Activated CD4-positive, alpha-beta T cell treated with anti-CD3 and anti-CD28 coated beads, Interleukin-2, amount 50 U/mL, for 4 hours (primary cell): ENCODE data around the gene TBCCD1.

Source experiments
- DNase-seq, 2 experiments: peaks; one replicate each; pipeline ENCODE4 v3.0.0-alpha.2; 2020

Gene TBCCD1

DNA sequence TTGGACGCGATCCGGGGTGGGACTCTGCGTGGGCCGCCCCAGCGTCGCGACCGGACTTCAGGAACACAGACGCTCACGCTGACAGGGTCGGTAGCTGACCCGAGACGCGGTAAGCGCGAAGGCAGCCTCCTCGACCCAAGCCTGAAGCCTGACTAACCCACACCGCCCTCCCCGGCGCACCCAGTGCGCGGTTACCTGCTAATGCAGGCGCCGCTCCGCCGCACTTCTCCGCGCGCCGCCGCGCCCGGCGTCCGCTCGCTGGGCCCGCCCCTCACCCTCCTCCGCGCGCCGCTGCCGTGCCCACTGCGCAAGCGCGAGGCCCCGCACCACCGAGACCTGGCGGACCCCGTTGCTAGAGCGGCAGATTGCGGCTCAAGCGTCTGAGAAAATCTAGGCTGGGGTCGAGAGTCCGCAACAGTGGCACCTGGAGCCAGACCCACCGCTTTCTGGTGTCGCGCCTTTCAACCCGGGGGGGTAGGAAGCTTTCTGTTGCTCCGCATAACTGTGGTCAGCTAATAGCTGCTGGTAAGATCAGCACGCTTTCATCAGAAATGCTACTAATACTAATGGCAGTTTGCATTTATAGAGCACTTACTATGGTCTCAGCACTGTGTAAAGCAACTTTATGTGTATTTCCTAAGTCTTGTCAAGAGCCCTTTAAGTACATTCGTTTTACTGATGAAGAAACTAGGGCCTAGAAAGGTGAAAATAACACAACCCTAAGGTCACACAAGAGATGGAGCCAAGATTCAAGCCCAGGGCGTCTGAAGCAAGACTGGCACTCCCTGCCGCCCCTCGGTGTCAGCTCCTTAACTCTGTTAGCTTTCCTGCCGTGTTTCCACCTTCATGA is at the start of gene TBCCD1:
TBCCD1 (minus strand) TSS at position 268 of the 850 bp plus-strand sequence. CDS start 3,010 bp downstream, outside the sequence.
- peak; percentile 89 to 92 for DNase-seq

GRCh38 chr3:186616299-186616617 is 49.1 kb upstream of the TBCCD1 start:
- DNase-seq, result no peak

- peak; percentile 67 to 71 for DNase-seq
These were observed 47.7 kb upstream of the TBCCD1 start for GRCh38 chr3:186614597-186615483.

DNA sequence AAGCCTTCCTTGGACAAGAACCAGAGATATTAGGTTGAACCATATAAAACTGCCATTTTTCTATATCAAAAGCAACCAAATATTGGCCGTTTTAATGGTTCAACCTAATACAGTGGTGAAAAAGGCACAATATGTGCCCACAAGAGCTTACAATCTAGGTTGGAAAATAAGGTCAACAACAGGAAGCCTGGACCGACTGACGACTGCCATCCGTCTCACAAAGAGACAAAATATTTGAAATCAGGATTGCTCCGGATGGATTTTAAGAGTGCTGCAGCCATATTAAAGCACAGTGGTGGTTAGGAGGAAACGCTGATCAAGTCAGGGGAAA is 47.1 kb upstream of the TBCCD1 start:
- no peak for DNase-seq

DNA sequence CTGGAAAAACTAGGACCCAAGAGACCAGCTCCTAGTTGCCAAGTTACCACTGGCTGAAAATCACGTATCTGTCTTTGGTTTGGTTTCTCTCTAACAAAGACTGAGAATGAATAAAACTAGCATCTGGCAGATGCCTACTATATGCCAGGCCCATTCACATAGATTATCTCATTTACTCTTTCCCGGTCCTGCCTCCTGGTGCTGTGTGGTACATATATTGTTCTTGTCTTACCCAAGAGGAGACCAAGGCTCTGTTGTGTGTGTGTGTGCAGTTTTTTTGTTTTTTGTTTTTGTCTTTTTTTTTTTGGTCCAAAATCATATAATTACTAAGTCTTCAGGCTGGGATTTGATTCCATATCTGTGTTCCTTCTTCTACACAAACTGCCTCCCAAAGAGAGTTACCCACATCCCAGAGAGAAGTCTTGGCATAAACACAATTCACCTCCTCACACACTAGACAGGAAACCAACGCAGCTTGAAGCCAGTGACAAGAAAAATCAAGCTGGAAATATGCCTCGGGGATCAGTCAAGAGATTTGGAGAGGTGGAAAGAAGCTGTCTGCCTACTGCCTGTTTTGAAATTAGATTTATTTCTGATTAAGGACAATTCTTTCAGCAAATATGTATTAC is 46.6 kb upstream of the TBCCD1 start:
- DNase-seq, result no peak

DNA sequence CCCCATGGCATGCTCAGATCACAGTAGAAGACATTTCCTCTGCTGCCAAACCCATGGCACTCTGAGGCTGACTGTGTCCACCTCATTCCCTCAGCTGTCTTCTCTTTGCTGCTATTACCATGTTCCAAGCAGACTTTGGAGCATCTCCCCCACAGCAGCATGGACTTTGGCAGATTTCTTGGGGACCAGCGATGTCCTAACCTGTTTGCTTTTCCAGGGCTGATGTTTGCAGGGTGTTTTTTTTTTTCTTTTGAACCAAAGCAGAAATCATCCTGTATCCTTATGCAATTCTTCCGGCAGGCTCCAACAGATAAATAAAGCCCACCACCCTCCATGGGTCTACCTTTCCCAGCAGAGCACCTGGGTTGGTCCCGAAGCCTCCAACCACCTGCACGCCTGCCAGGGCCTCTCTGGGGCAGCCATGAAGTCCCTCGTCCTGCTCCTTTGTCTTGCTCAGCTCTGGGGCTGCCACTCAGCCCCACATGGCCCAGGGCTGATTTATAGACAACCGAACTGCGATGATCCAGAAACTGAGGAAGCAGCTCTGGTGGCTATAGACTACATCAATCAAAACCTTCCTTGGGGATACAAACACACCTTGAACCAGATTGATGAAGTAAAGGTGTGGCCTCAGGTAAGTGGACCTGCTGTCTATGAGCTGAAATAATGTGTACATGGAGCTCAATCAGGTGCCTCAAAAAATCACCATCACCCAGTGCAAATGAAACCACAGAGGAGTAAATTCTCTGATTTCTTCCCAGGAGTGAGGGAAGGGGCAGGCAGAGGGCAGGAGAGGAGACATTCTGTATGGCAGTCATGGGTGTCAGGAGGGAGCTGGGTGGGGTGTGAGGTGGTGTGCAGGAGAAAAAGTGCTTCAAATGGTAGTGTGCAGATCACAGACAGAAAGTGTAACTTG is 45.8 kb upstream of the TBCCD1 start, which contains the start of gene AHSG:
AHSG (plus strand) TSS at position 340 of the 916 bp plus-strand sequence; CDS start at position 422, 82 bp downstream.
- no peak for DNase-seq

DNA sequence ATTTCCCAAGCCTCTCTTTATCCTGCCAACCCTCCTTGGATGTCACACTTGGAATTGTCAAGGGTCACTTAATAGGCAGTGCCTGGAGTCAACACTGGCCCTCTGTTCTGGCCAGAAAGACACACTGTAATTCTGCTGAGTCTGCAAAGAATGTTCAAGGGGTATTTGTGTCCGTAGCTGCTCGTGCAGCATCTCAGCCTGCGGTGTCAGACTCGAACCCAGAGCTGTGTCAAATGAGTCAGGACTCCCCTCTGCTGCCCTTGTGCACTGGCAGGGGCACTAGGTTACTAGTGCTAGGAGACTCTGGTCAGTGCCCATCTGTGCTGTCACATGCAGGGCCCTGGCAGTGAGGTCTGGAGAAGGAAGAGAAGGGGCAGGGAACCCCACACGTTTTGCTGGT is 44.9 kb upstream of the TBCCD1 start:
- DNase-seq, result no peak

DNA sequence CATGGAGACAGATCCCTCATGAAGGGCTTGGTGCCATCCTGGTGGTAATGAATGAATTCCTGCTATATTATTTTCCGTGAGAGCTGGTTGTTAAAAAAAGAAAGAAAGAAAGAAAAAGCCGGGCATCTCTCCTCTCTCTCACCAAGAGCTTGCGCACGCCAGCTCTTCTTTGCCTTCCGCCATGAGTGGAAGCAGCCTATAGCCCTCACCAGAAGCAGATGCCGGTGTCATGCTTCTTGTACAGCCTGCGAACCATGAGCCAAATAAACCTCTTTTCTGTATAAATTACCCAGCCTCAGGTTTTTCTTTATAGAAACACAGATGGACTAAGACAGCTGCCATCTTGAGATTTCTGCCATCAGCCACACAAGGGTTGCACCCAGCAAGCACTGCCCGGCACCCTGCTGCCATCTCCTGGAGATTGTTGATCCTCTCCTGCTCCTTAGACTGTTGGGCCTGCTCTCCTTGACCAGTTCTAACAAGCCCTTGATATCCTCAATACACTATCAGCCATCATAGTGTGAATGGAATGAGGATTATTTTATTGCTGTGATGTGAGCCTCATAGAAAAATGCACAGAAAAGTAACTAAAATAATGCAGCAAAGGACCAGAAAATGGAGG is 42.2 kb upstream of the TBCCD1 start:
- no peak for DNase-seq

GRCh38 chr3:186608624-186609215 is 41.6 kb upstream of the TBCCD1 start:
- DNase-seq, result no peak

DNA sequence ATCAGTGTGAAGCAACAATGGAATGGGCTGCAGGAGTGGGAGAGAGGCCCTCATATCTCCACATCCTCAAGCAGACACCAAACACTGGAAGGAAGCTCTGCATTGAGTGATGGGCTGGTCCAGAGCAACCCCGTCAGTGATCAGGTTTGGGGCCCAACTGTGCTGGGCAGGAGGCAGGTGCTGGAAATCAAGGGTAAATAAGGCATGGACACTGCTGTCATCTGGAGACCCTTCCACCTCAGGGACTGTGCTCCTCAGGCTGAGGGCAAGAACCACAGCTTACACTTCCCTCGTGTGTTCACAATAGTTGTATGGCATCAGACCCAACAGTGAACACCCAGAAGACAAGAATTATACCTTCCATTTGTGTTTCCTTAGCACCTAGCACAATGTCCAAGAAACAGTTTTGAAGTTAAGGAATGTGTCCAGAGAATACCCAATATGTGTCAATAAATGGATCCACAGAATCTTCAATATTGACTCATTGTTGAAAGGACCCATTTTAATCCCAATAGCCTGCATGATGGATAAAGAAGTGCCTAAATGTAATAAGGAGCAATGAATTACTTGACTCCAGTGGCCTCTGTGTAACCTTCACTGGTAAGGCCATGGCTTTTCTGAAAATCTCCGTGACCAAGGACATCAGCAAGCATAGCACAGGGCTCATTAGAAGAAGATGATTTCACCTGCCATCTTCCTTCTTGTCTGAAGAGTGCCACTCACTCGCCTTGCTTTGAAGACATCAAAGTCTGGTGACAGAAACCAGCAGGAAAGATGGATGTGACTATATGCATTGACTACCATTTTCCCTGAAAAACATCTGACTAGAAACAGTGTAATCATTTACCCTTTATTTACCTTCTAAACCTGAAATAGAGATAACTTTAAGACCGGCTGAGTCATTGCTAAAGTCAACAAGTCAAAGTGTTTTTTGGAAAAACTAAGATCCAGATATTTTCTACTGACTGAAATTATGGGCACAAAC is 38.7 kb upstream of the TBCCD1 start:
- DNase-seq, result no peak

- DNase-seq, result no peak
These were observed 37.9 kb upstream of the TBCCD1 start for GRCh38 chr3:186605078-186605477.

GRCh38 chr3:186603159-186603558 is 36.0 kb upstream of the TBCCD1 start:
- DNase-seq, result no peak

GRCh38 chr3:186600896-186601295 is 33.8 kb upstream of the TBCCD1 start:
- DNase-seq, result no peak

DNA sequence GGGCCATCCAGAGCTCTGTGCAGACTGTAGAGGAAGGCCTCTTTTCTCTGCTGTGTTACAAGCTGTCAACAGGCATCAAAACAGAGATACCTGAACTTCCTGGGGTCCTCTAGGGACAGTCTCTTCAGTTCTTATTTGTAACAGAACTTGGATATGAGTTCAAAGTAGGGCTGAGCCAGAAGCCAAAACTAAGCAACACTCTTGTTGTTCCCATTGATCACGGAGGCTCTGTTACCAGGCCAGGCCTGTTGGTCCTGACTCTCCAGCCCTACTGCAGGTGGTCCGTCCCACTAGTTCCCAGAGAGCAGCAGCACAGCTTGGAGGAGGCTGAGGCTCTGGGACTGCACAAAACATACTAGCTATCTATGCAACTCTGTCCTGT is 32.6 kb upstream of the TBCCD1 start:
- no peak for DNase-seq

- DNase-seq, result no peak
These were observed 32.1 kb upstream of the TBCCD1 start for GRCh38 chr3:186599142-186599784.

DNA sequence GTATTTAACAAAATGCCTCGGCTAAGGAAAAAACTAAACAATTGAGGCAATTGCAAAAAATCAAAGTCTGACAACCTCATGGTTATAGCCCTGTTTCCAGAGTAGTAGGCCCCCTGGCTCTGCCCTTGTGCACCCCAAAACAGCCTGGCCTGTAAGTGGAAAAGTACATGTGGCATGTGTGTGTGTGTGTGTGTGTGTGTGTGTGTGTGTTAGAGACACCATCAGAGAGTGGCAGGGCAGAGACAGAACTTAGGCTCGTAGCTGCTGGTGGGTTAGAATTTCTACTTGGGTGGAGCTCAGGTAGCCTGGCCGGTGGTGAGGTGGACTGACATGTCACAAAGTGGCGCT is 31.6 kb upstream of the TBCCD1 start:
- no peak for DNase-seq

DNA sequence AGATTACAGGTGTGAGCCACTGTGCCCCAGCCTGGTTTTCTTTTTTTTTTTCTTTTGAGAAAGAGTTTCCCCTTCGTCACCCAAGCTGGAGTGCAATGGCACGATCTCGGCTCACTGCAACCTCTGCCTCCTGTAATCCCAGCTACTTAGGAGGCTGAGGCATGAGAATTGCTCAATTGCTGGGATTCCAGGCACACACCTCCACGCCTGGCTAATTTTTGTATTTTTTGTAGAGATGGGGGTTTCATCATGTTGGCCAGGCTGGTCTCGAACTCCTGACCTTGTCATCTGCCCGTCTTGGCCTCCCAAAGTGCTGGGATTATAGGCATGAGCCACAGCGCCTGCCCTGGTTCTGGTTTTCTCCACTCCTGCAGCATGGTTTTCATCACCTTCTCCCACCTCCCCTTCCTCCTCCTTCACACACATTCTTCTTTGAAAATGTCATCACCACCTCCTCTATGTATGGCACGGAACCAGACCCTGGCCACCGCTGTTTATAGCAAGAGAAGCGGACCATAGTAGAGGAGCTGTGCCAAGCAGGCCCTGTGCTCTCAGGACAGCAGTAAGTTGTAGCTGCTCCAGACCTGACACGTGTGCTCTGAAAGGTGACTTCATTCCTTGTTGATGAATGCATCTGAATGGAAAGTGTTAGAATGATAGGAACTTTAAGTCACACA is 31.1 kb upstream of the TBCCD1 start:
- DNase-seq, result no peak

DNA sequence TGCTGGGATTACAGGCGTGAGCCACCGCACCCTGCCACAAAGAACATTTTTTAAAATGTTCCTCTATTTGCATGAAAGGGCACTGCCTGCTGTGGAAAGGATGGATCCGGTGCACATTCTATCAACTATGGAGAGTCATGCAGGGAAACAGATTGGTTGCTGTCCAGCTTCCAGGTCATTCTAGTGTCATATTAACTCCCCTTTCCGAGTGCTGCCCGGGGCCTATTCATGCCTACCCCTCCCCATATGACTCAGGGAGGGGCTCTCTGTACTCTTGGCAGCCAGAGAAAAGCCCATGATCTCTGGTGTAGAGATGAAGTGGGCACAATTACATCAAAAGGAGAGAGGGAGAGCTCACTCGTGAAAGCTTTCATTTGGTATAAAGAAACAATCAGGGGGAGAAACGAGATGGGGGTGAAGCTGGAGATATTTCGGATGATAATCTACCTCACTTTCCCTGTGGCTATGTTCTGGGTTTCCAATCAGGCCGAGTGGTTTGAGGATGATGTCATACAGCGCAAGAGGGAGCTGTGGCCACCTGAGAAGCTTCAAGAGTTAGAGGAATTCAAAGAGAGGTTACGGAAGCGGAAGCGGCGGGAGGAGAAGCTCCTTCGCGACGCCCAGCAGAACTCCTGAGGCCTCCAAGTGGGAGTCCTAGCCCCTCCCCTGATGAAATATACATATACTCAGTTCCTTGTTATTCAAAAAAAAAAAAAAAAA is 29.6 kb upstream of the TBCCD1 start:
- DNase-seq, result no peak
